ENCODE measurements around the gene ZNF385B.

- TF ChIP-seq EP300 (IDR thresholded peaks at IDR 0.05; ENCODE audit: borderline replicate concordance) (no peak), MAX (IDR thresholded peaks at IDR 0.05) (no peak), REST (IDR thresholded peaks at IDR 0.05; ENCODE audit: low read depth) (no peak), CEBPB (IDR thresholded peaks at IDR 0.05) (no peak), RAD21 (IDR thresholded peaks at IDR 0.05; ENCODE audit: low read depth) (no peak), YY1 (IDR thresholded peaks at IDR 0.05; ENCODE audit: low read depth) (no peak), ZBTB7A (IDR thresholded peaks at IDR 0.05; ENCODE audit: low read depth) (no peak), EGR1 (IDR thresholded peaks at IDR 0.05) (no peak), TCF12 (IDR thresholded peaks at IDR 0.05; ENCODE audit: low read depth) (no peak), USF1 (IDR thresholded peaks at IDR 0.05) (no peak)
These were observed 306.6 kb downstream of the ZNF385B start for GRCh38 chr2:179554639-179555386.

Measured in Ishikawa (cell line).